Anterior cingulate cortex (tissue), 58 donors: Measurements from ENCODE around the gene PRPS1.
"Not testable (repeated sequence)": the region's sequence is repeated elsewhere in the genome, so short reads cannot be mapped to it uniquely, and the experiment has no call there.

Experiments used
- DNase-seq, 58 donors: peaks; one replicate each; lab custom pipeline; 2025; lab: John Stamatoyannopoulos, UW

The PRPS1 gene

GRCh38 chrX:107627838-107628661 lies at the start of gene PRPS1:
TSS of gene PRPS1 (plus strand) at chrX:107628510. CDS start at chrX:107628629, 119 bp downstream.
- peak; percentile 6 to 95 (median 80) for DNase-seq

DNA sequence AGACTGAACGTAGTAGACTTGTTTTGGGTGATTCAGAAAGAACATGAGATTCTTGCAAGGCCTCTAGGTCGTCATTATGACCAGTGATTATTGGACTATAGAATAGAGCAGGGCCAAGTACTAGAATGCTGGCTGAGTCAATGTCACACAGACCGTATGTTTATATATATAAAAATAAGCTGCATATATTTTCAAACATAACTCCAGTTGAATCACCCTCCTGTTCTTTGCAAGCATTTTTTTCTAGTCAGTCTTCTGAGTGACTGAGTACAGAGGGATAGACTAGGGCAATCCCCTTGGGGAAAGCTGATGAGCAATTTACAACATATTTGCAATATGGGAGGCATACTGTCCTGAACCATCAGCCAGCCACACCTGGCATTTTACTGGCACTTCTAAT lies 48.4 kb upstream of the PRPS1 start:
- no peak for DNase-seq

GRCh38 chrX:107581923-107582322 lies 46.4 kb upstream of the PRPS1 start:
- DNase-seq: no peak

GRCh38 chrX:107589243-107589642 lies 39.1 kb upstream of the PRPS1 start:
- DNase-seq: no peak

- DNase-seq: no peak
Measured at GRCh38 chrX:107596651-107597050, 31.7 kb upstream of the PRPS1 start.

DNA sequence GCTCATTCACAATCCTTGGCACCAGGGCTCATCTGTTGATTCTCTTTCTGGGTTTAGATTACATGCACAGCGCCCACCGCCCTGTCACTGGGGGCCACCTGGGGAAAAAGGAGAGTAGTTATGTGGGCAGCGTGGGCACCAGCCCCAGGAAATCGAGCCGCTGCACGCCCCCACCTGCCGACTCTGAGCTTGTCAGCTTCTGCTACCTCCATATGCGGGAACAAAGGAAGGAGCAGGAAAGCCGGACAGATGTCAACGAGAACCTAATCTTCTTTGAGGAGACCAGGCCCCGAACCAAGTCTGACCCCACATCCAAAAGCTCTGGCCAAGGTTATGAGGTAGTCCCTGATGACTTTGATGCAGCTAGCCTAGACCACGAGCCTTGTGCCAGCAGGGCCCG lies 31.0 kb upstream of the PRPS1 start:
- no peak for DNase-seq

DNA sequence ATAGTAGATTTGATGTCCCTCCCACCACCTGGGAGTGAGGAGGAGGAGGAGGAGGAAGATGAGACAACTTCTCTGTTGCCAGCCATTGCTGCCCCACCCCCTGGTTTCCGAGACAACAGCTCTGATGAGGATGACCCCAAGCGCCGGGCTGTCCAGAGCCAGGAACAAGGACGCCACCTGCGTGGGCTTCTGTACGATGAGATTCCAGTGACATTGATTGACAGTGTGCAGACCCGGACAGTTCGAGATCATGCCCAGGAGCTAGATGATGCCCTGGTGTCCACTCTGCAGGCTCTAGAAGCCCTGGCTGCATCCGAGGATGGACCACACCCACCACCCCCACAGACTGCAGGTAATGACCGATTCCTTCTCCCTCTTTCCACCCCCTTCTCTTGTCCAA lies 30.5 kb upstream of the PRPS1 start:
- DNase-seq: no peak

DNA sequence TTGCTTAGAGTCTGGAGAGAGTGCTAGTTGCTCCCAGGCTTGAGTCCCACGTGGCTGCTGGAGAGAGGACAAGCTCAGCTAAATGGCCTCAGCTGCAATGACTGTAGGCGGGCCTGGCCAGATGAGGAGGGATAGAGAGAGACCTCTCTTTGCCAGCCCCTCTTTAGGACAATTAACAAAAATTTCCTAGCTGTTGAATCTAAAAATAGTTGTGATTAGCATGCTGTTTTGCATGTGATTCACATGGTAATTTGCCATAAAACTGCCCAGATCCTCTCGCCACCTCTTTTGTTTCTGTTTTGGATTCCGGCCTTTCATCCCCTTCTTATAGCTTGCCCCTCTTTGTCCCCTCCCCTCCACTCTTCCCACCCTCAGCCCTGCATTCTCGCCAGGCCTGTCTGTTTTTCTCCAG lies 28.9 kb upstream of the PRPS1 start:
- DNase-seq: peak in 9 of 58 donors; percentile 0 to 13 (median 3)

DNA sequence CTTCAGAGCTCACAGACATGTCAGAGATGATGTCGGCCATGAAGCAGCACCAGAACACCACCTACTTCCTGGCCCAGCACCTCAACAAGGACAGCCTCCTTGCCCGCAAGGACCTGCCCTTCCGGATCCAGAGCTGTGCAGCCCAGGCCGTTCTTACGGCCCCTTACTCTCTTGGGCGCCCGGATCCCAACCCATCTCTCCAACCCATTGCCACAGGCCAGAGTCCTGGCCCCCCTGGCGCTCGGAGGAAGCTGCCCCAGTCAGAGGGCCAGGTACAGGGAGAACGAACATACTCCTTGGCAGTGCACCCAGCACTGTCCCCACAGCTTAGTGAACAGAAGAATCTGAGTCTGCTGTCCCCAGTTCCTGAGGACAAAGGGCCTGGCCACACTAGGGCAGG lies 27.9 kb upstream of the PRPS1 start:
- no peak for DNase-seq

- DNase-seq: no peak
Measured at GRCh38 chrX:107601326-107601725, 27.0 kb upstream of the PRPS1 start.

DNA sequence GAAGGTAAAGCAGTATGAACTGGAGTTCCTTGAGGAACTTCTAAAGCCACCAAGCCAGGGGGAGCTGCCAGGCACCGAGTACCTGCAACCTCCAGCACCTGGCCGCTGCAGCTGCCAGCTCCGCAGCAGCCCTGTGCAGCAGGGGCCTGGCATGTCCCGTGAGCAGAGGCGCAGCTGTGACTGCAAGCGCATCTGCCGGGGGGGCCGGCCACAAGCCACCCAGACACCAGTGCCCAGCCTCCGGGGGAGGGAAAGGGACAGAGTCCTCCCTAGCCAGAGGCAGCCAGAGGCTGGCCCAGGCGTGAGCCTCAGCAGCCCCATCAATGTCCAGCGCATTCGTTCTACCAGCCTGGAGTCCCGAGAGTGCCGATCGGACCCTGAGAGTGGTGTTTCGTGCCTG lies 26.6 kb upstream of the PRPS1 start:
- DNase-seq: no peak

DNA sequence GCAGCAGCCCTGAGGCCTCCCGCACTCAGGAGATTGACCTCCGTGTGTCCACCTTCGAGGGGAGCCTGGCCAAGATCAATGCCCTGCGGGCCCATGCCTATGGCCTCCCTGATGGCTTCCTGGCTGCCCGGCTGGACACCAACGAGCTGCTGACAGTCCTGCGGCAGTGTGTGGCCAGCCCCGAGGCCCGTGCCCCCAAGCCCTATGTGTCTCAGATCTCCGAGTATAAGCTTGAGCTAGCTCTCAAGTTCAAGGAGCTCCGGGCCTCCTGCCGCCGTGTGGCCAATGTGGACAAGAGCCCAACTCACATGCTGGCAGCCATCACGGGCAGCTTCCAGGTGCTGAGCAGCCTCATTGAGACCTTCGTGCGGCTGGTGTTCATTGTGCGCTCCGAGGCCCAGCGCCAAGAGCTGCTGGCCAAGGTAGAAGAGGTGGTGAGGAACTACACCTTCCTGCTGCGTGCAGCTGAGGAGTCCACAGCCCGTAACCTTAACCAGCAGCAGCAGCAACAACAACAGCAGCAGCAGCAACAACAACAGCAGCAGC lies 25.5 kb upstream of the PRPS1 start:
- no peak for DNase-seq

DNA sequence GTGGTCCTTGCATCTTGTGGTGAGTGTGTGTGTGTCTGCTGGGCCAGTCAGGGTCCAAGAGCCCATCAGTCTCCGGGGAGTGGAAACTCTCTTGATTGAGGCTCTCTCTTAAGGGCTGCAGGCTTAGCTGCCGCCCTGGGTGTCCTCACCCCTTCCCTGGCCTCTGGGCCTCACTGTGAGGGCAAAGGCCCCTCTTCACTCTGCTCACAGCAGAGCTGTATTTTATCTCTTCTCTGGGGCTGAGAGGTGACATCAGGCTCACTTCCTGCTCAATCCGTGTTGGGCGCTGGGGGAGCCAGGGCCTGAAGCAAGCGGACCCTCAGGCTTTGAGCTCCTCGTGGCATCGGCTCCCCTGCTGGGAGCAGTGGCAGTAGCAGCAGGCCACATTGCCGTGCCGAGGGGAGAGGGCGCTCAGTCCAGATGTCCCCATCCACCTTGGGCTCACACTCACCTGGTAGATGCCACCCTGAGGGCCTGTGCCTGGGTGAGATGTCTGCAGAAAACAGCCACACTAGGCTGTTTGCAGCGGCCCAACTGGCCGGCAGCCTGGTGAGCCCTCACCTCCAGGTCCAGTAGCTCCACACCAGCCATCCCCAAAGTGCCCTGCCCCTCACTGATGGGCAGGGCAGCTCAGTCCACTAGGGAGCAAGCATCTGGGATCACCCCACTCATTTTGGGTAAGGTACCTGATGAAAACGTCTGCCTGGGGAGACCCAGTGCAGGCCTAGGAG lies 24.7 kb upstream of the PRPS1 start:
- DNase-seq: peak in 1 of 58 donors; percentile 13

- not testable (repeated sequence) for DNase-seq
Measured at GRCh38 chrX:107609061-107609460, 19.2 kb upstream of the PRPS1 start.

GRCh38 chrX:107610667-107611066 lies 17.6 kb upstream of the PRPS1 start:
- peak in 1 of 58 donors; percentile 1 for DNase-seq

GRCh38 chrX:107619885-107620322 lies 8.4 kb upstream of the PRPS1 start:
- DNase-seq: no peak

- DNase-seq: no peak
Measured at GRCh38 chrX:107624893-107625292, 3.4 kb upstream of the PRPS1 start.

- DNase-seq: no peak
Measured at GRCh38 chrX:107625739-107626138, 2.6 kb upstream of the PRPS1 start.

- DNase-seq: no peak
Measured at GRCh38 chrX:107626481-107626880, 1.8 kb upstream of the PRPS1 start.

- DNase-seq: no peak
Measured at GRCh38 chrX:107626916-107627315, 1.4 kb upstream of the PRPS1 start.
